Stimulated activated naive CD8-positive, alpha-beta T cell treated with anti-CD3 and anti-CD28 coated beads, Interleukin-15, amount 100 ng/mL, for 72 hours (primary cell): Measurements from ENCODE around the gene NXPH1.

Experiments used
- ATAC-seq: fragments of 150-1000 bp; cut with Tn5 transposase; 2 replicates; pipeline ENCODE4 v1.10.0; 2021; ENCODE audit warnings: mild to moderate bottlenecking, moderate library complexity
- DNase-seq, 2 donors: peaks; one replicate each; pipeline ENCODE4 v3.0.0; 2021 to 2022
- H3K27ac Mint-ChIP-seq, 2 donors: one replicate each; pipeline ENCODE4 v1.8.0; 2022; ENCODE audit warnings: mild to moderate bottlenecking in 2 of 2, mixed read lengths in 2 of 2, moderate library complexity in 2 of 2
- H3K27me3 Mint-ChIP-seq: one replicate; pipeline ENCODE4 v1.8.0; 2022; ENCODE audit warnings: mixed read lengths
- H3K4me1 Mint-ChIP-seq: one replicate; pipeline ENCODE4 v1.8.0; 2022; ENCODE audit warnings: mild to moderate bottlenecking, mixed read lengths
- H3K4me3 Mint-ChIP-seq, 2 donors: one replicate each; pipeline ENCODE4 v1.8.0; 2022; ENCODE audit warnings: mild to moderate bottlenecking in 2 of 2, mixed read lengths in 2 of 2, moderate library complexity in 1 of 2
- H3K9me3 Mint-ChIP-seq, 2 donors: one replicate each; pipeline ENCODE4 v1.8.0; 2022; ENCODE audit warnings: mixed read lengths in 2 of 2

Gene NXPH1

DNA sequence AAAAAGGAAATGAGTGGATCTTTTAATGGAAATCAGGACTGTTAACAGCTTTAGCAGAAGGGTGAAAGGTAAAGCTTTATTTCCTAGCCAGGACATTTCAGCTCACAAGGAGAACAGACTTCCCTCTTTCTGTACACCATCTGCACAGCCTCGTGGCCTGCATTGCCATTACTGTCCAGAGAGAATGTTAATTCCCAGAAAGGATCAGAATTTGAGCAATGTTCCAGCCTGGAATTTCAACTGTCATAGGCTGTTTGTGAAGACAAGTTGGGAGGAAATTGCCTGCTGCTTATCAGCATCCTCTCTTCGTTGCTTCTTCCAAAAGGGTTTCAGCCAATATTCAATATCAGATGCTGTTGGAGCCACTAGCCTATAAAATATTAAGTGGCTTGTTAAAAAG is 22.0 kb downstream of the NXPH1 start:
- no peak for ATAC-seq
- H3K27ac Mint-ChIP-seq: no peak overlapping the region
- no peak overlapping the region for H3K4me3 Mint-ChIP-seq
- no peak for DNase-seq
- no peaks in the 10 kb centered on the region for H3K4me1 Mint-ChIP-seq
- H3K27me3 Mint-ChIP-seq: peaks cover 8% of the 10 kb centered on the region
- H3K9me3 Mint-ChIP-seq: peaks cover 0 to 5% of the 10 kb centered on the region in 2 donors

DNA sequence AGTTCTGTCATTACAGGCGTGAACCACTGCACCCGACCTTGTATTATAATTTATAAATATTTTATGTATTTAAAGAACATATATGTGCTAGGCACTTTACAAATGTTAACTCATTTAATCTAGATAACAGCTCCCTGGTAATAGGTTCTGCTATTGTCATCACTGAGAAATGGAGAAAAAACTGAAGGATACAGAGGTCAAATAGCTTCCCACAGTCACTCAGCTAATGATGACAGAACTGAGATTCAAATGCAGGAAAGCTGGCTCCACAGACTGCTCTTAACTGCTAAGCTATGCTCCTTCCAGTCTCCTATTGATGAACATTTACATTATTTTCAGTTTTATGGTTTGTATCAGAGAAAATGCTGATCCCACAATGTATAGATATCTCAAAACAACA is 28.9 kb downstream of the NXPH1 start:
- Mint-ChIP-seq H3K4me1 (no peaks in the 10 kb centered on the region), H3K4me3 (no peak overlapping the region), H3K27me3 (peaks cover 8% of the 10 kb centered on the region), H3K9me3 (no peaks in the 10 kb centered on the region), H3K27ac (no peak overlapping the region)
- no peak for ATAC-seq
- no peak for DNase-seq

GRCh38 chr7:8465338-8465737 is 31.9 kb downstream of the NXPH1 start:
- Mint-ChIP-seq H3K27me3 (no peaks in the 10 kb centered on the region), H3K9me3 (no peaks in the 10 kb centered on the region), H3K4me1 (no peaks in the 10 kb centered on the region), H3K27ac (no peak overlapping the region), H3K4me3 (no peak overlapping the region)
- DNase-seq: no peak
- ATAC-seq: no peak

DNA sequence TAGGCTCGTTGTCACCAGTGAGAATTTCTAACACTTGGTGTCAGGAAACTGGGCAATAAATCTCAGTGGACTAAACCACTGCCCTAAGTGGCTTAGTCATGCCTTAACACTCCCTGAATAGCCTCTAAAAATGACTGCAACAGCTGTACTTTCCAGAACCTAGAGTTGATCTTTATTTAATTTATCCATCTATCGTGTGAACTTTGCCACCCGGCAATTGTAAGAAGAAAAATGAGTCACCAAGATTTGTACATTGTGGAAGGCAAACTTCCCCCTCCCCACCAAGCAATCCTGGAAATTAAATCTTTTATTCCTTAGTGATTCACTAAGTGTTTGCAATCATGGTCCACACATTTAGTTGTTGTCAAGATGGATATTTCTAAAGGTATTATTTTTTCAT is 47.1 kb downstream of the NXPH1 start:
- Mint-ChIP-seq H3K4me3 (no peak overlapping the region), H3K27me3 (no peaks in the 10 kb centered on the region), H3K4me1 (no peaks in the 10 kb centered on the region), H3K27ac (no peak overlapping the region), H3K9me3 (peaks cover 0 to 10% of the 10 kb centered on the region in 2 donors)
- DNase-seq (no peak), ATAC-seq (no peak)

DNA sequence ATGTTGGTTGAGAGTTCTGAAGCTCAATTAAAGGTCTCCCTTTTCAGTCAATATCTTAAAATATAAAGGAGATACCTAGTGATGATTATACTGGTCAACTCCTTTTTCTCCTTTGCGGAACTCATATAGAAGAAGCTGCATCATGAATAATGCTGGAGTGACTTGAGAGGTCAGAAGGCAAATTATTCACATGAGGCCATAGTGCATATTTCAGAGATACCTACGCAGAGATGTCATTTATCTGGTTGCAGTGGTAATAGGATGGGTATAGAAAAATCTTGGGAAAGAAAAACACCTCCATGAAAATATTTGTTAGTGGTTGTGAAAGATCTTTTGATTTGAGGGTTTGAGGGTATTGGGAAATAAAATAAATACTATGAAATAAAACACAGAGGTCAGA is 47.7 kb downstream of the NXPH1 start:
- no peak for DNase-seq

GRCh38 chr7:8481752-8482446 is 48.5 kb downstream of the NXPH1 start:
- H3K27ac Mint-ChIP-seq: no peak overlapping the region
- no peaks in the 10 kb centered on the region for H3K4me1 Mint-ChIP-seq
- no peak for ATAC-seq
- H3K9me3 Mint-ChIP-seq: peaks cover 0 to 10% of the 10 kb centered on the region in 2 donors
- no peak overlapping the region for H3K4me3 Mint-ChIP-seq
- DNase-seq: no peak
- H3K27me3 Mint-ChIP-seq: no peaks in the 10 kb centered on the region

More for the DNA sequence above, 47.7 kb downstream of the NXPH1 start:
- no peak overlapping the region for H3K4me3 Mint-ChIP-seq
- H3K27ac Mint-ChIP-seq: no peak overlapping the region
- peaks cover 0 to 10% of the 10 kb centered on the region in 2 donors for H3K9me3 Mint-ChIP-seq
- no peaks in the 10 kb centered on the region for H3K4me1 Mint-ChIP-seq
- H3K27me3 Mint-ChIP-seq: no peaks in the 10 kb centered on the region
- no peak for ATAC-seq

DNA sequence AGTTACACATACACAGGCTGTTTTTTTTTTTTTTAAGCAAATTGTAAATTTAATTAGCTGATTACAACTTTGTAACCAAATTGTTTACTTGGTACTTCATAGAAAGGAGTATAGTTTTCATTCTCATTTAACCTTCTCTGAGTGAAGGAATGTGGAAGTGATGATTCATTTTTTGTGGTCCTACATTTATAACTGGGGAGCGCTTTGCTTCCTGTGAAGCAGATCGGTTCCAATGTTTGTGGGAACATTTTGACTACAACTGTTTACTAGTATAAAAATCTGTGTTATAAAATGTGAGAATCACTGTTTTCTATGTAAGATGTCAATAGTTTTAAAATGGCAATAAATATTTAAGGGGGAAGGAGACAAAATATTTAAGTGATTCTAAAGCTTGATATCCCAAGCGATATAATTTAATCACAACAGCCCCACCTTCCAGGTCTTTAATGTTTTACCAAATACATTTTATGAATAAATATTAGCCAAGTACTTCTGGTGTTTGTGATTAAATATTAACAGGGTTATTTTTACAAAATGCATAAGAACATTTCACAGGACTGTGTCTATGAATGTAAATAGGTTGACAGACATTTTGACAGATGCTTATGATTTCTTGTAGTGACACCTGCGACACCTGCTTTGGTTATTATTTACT is 57.1 kb downstream of the NXPH1 start:
- ATAC-seq (no peak), DNase-seq (no peak)
- H3K4me1 Mint-ChIP-seq: no peaks in the 10 kb centered on the region
- H3K9me3 Mint-ChIP-seq: peaks cover 0 to 3% of the 10 kb centered on the region in 2 donors
- H3K27ac Mint-ChIP-seq: no peak overlapping the region
- no peak overlapping the region for H3K4me3 Mint-ChIP-seq
- H3K27me3 Mint-ChIP-seq: no peaks in the 10 kb centered on the region

- ATAC-seq (no peak), DNase-seq (no peak)
- H3K4me3 Mint-ChIP-seq: no peak overlapping the region
- no peaks in the 10 kb centered on the region for H3K4me1 Mint-ChIP-seq
- H3K9me3 Mint-ChIP-seq: peaks cover 0 to 3% of the 10 kb centered on the region in 2 donors
- no peaks in the 10 kb centered on the region for H3K27me3 Mint-ChIP-seq
- H3K27ac Mint-ChIP-seq: no peak overlapping the region
Measured at GRCh38 chr7:8491106-8491505, 57.7 kb downstream of the NXPH1 start.

DNA sequence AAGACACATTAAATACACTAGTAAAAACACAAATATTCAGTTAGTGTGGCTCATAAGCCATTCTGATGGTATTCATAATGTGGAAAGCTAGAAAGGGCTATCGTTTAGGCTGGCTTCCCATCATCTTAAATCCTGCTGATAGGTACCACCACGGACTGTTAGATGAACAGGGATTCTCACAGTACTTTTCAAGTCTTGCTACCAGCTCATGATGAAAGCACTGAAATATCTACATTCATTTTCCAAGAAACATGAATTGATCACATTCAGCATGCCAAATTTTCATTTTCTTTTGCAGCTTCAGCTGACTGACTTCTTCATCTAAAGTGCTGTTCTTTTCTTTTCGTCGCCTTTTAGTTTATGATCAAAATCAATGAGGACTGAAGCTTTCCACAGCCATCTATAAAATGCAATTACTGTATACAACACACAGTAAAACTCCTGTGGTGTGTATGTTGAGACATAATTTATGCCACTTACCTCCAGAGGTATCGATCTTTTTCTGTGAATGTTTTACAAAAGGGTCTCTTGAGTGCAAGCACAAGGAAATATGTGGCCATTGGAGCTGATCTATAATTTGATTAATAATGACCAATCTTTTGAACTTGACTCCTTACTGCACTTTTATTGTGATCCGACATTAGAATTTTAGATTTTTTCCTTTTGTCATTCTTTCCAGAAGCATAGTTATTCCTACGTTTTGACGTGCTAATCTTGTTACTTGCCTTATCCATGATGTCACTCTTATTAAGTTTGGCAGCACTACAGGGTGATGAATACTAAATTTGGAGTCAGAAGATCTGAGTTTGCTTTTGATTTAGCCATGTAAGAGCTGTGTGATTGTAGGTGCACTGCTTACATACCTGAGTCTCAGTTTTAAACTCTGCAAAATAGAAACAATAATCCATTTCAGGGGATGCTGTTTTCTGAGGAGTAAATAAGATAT is 58.4 kb downstream of the NXPH1 start:
- ATAC-seq: no peak
- no peak for DNase-seq
- Mint-ChIP-seq H3K4me3 (no peak overlapping the region), H3K9me3 (peaks cover 0 to 3% of the 10 kb centered on the region in 2 donors), H3K4me1 (no peaks in the 10 kb centered on the region), H3K27me3 (no peaks in the 10 kb centered on the region), H3K27ac (no peak overlapping the region)

GRCh38 chr7:8499128-8499527 is 65.7 kb downstream of the NXPH1 start:
- H3K27ac Mint-ChIP-seq: no peak overlapping the region
- DNase-seq (no peak), ATAC-seq (no peak)
- H3K9me3 Mint-ChIP-seq: peaks cover 0 to 8% of the 10 kb centered on the region in 2 donors
- H3K4me1 Mint-ChIP-seq: no peaks in the 10 kb centered on the region
- no peak overlapping the region for H3K4me3 Mint-ChIP-seq
- H3K27me3 Mint-ChIP-seq: no peaks in the 10 kb centered on the region

- H3K27ac Mint-ChIP-seq: no peak overlapping the region
- no peak for ATAC-seq
- peaks cover 0 to 8% of the 10 kb centered on the region in 2 donors for H3K9me3 Mint-ChIP-seq
- DNase-seq: no peak
- no peaks in the 10 kb centered on the region for H3K27me3 Mint-ChIP-seq
- no peak overlapping the region for H3K4me3 Mint-ChIP-seq
- H3K4me1 Mint-ChIP-seq: no peaks in the 10 kb centered on the region
Measured at GRCh38 chr7:8500286-8500685, 66.9 kb downstream of the NXPH1 start.

GRCh38 chr7:8507566-8507965 is 74.2 kb downstream of the NXPH1 start:
- Mint-ChIP-seq H3K4me1 (no peaks in the 10 kb centered on the region), H3K27me3 (peaks cover 9% of the 10 kb centered on the region), H3K9me3 (peaks cover 4 to 8% of the 10 kb centered on the region in 2 donors), H3K27ac (no peak overlapping the region), H3K4me3 (no peak overlapping the region)
- ATAC-seq (no peak), DNase-seq (no peak)

- ATAC-seq (no peak), DNase-seq (no peak)
- Mint-ChIP-seq H3K4me3 (no peak overlapping the region), H3K27me3 (peaks cover 9% of the 10 kb centered on the region), H3K4me1 (no peaks in the 10 kb centered on the region), H3K9me3 (peaks cover 0 to 4% of the 10 kb centered on the region in 2 donors), H3K27ac (no peak overlapping the region)
Measured at GRCh38 chr7:8509621-8510020, 76.2 kb downstream of the NXPH1 start.

DNA sequence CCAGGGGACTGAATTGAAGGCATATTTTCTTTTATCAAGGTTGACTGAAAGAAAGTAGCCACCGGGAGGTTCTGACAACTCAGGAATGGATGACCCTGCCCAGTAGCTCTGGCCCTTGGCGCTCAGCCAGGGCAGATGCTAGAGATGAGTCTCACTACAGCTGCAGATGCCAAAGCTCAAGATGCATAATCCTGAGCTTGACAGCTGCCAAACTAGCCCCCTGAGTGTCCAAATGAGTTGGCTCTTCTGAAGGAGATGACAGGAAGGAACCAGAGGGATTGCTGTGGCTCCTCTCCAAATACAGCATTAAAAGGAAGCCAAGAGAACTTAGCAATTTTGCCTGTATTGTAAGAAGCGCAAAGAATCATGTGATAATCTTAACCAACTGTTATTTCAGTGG is 78.4 kb downstream of the NXPH1 start:
- H3K4me3 Mint-ChIP-seq: no peak overlapping the region
- H3K9me3 Mint-ChIP-seq: no peaks in the 10 kb centered on the region
- H3K27me3 Mint-ChIP-seq: peaks cover under 1% of the 10 kb centered on the region
- H3K27ac Mint-ChIP-seq: no peak overlapping the region
- no peak for DNase-seq
- no peaks in the 10 kb centered on the region for H3K4me1 Mint-ChIP-seq
- no peak for ATAC-seq

- H3K9me3 Mint-ChIP-seq: no peaks in the 10 kb centered on the region
- H3K4me1 Mint-ChIP-seq: no peaks in the 10 kb centered on the region
- ATAC-seq (no peak), DNase-seq (no peak)
- no peak overlapping the region for H3K27ac Mint-ChIP-seq
- no peak overlapping the region for H3K4me3 Mint-ChIP-seq
- H3K27me3 Mint-ChIP-seq: no peaks in the 10 kb centered on the region
Measured at GRCh38 chr7:8514781-8515519, 81.5 kb downstream of the NXPH1 start.
